Measurements from ENCODE around the gene MARCHF10.
A peak's percentile ranks its signal among the peaks of the same experiment; 100 is the strongest.

The MARCHF10 gene

GRCh38 chr17:62818526-62818925 lies 10.4 kb upstream of the MARCHF10 start:
- no peaks in the 10 kb centered on the region for H3K36me3 ChIP-seq (replicated peaks; ENCODE audit: low read depth, low read length)

GRCh38 chr17:62816282-62816839 lies 8.2 kb upstream of the MARCHF10 start:
- Histone ChIP-seq H3K79me2 (ENCODE audit: low read length) (no peaks in the 10 kb centered on the region), H3K27ac (ENCODE audit: low read length) (no peak overlapping the region), H3K4me2 (ENCODE audit: low read length) (no peak overlapping the region), H3K27me3 (ENCODE audit: low read depth, low read length) (no peaks in the 10 kb centered on the region), H3K36me3 (replicated peaks; ENCODE audit: low read depth, low read length) (no peaks in the 10 kb centered on the region), H3K9me3 (ENCODE audit: insufficient read depth, low read length) (no peaks in the 10 kb centered on the region), H4K20me1 (ENCODE audit: insufficient read depth, low read length) (no peaks in the 10 kb centered on the region), H3K4me1 (ENCODE audit: low read length) (peaks cover 10% of the 10 kb centered on the region), H3K4me3 (ENCODE audit: low read length) (no peak overlapping the region), H3K9ac (ENCODE audit: low read length) (no peak overlapping the region), H2AFZ (ENCODE audit: low read depth, low read length) (no peak overlapping the region)
- TF ChIP-seq CTCF (IDR thresholded peaks at IDR 0.05; ENCODE audit: low read depth, low read length) (no peak), EZH2phosphoT487 (IDR thresholded peaks at IDR 0.05; ENCODE audit: low read depth) (no peak)

More at GRCh38 chr17:62818526-62818925, 10.4 kb upstream of the MARCHF10 start:
- Histone ChIP-seq H4K20me1 (ENCODE audit: insufficient read depth, low read length) (no peaks in the 10 kb centered on the region), H3K9ac (ENCODE audit: low read length) (no peak overlapping the region), H3K4me3 (ENCODE audit: low read length) (no peak overlapping the region), H3K79me2 (ENCODE audit: low read length) (no peaks in the 10 kb centered on the region), H3K27ac (ENCODE audit: low read length) (no peak overlapping the region), H2AFZ (ENCODE audit: low read depth, low read length) (no peak overlapping the region), H3K27me3 (ENCODE audit: low read depth, low read length) (no peaks in the 10 kb centered on the region), H3K4me2 (ENCODE audit: low read length) (no peak overlapping the region), H3K9me3 (ENCODE audit: insufficient read depth, low read length) (no peaks in the 10 kb centered on the region), H3K4me1 (ENCODE audit: low read length) (peaks cover 14% of the 10 kb centered on the region)
- no peak for TF ChIP-seq EZH2phosphoT487 (IDR thresholded peaks at IDR 0.05; ENCODE audit: low read depth)
- TF ChIP-seq CTCF (IDR thresholded peaks at IDR 0.05; ENCODE audit: low read depth, low read length), result no peak

GRCh38 chr17:62809656-62810055 lies 1.5 kb upstream of the MARCHF10 start:
- H3K9ac ChIP-seq (ENCODE audit: low read length), result no peak overlapping the region
- no peak overlapping the region for H3K4me3 ChIP-seq (ENCODE audit: low read length)
- no peaks in the 10 kb centered on the region for H4K20me1 ChIP-seq (ENCODE audit: insufficient read depth, low read length)
- no peaks in the 10 kb centered on the region for H3K27me3 ChIP-seq (ENCODE audit: low read depth, low read length)
- H3K9me3 ChIP-seq (ENCODE audit: insufficient read depth, low read length), result no peaks in the 10 kb centered on the region
- TF ChIP-seq CTCF (IDR thresholded peaks at IDR 0.05; ENCODE audit: low read depth, low read length) (no peak), EZH2phosphoT487 (IDR thresholded peaks at IDR 0.05; ENCODE audit: low read depth) (no peak)
- H3K27ac ChIP-seq (ENCODE audit: low read length), result no peak overlapping the region
- no peaks in the 10 kb centered on the region for H3K36me3 ChIP-seq (replicated peaks; ENCODE audit: low read depth, low read length)
- no peaks in the 10 kb centered on the region for H3K79me2 ChIP-seq (ENCODE audit: low read length)
- H2AFZ ChIP-seq (ENCODE audit: low read depth, low read length), result no peak overlapping the region
- H3K4me2 ChIP-seq (ENCODE audit: low read length), result no peak overlapping the region
- no peaks in the 10 kb centered on the region for H3K4me1 ChIP-seq (ENCODE audit: low read length)

GRCh38 chr17:62808576-62808970 lies 459 bp upstream of the MARCHF10 start:
- H3K27me3 ChIP-seq (ENCODE audit: low read depth, low read length), result no peaks in the 10 kb centered on the region
- no peaks in the 10 kb centered on the region for H3K79me2 ChIP-seq (ENCODE audit: low read length)
- H3K9me3 ChIP-seq (ENCODE audit: insufficient read depth, low read length), result no peaks in the 10 kb centered on the region
- no peak overlapping the region for H3K9ac ChIP-seq (ENCODE audit: low read length)
- TF ChIP-seq CTCF (IDR thresholded peaks at IDR 0.05; ENCODE audit: low read depth, low read length) (no peak), EZH2phosphoT487 (IDR thresholded peaks at IDR 0.05; ENCODE audit: low read depth) (no peak)
- no peaks in the 10 kb centered on the region for H3K4me1 ChIP-seq (ENCODE audit: low read length)
- no peaks in the 10 kb centered on the region for H4K20me1 ChIP-seq (ENCODE audit: insufficient read depth, low read length)
- peak overlapping the region; percentile 64 for H3K4me2 ChIP-seq (ENCODE audit: low read length)
- peak overlapping the region; percentile 67 for H3K4me3 ChIP-seq (ENCODE audit: low read length)
- no peak overlapping the region for H2AFZ ChIP-seq (ENCODE audit: low read depth, low read length)
- H3K36me3 ChIP-seq (replicated peaks; ENCODE audit: low read depth, low read length), result no peaks in the 10 kb centered on the region
- no peak overlapping the region for H3K27ac ChIP-seq (ENCODE audit: low read length)

Data from OCI-LY3 (cell line).